Kidney epithelial cell (primary cell): ENCODE results near the gene UTRN. TPM values are rescaled to one million over a fixed set of nuclear protein-coding genes. Genes with fewer than 3 reads are reported as not detected.

Source experiments
- DNase-seq: peaks from one replicate; pipeline ENCODE4 v3.0.0-alpha.2; 2010; ENCODE audit warnings: low read depth
- H3K27me3 ChIP-seq: 2 replicates; pipeline ENCODE4 v1.6.0; 2011; ENCODE audit warnings: low read length; ENCODE audit not compliant: control insufficient read depth, insufficient read depth
- H3K36me3 ChIP-seq: 2 replicates; pipeline ENCODE4 v1.5.1; 2011; ENCODE audit warnings: low read length; ENCODE audit not compliant: control insufficient read depth, insufficient read depth
- H3K4me3 ChIP-seq: 2 replicates; pipeline ENCODE4 v1.5.1; 2011; ENCODE audit warnings: low read depth, mild to moderate bottlenecking, control low read depth, low read length
- CTCF ChIP-seq: IDR thresholded peaks from 2 replicates; pipeline ENCODE4 v1.5.1; 2011; ENCODE audit warnings: mild to moderate bottlenecking, moderate library complexity, low read length, control low read depth, inconsistent platforms; ENCODE audit not compliant: insufficient read depth, poor library complexity, severe bottlenecking
- total RNA-seq: library from RNA; depleted of rRNA; stranded (reverse); fragments of >200 nt; gene quantifications from 2 replicates; pipeline ENCODE4 v1.2.3, GENCODE V29; 2015

The UTRN gene
- total RNA-seq, 1 donor from 2014 or later = 69.1 TPM

GRCh38 chr6:144314562-144314961 is 29.4 kb downstream of the UTRN start:
- H3K36me3 ChIP-seq = no peaks in the 10 kb centered on the region
- no peak for TF ChIP-seq CTCF
- no peak overlapping the region for H3K4me3 ChIP-seq
- no peaks in the 10 kb centered on the region for H3K27me3 ChIP-seq
- no peak for DNase-seq

GRCh38 chr6:144315226-144315980 is 30.3 kb downstream of the UTRN start:
- Histone ChIP-seq H3K4me3 (no peak overlapping the region), H3K36me3 (no peaks in the 10 kb centered on the region), H3K27me3 (no peaks in the 10 kb centered on the region)
- no peak for DNase-seq
- no peak for TF ChIP-seq CTCF

GRCh38 chr6:144315981-144316861 is 31.1 kb downstream of the UTRN start:
- Histone ChIP-seq H3K36me3 (no peaks in the 10 kb centered on the region), H3K27me3 (no peaks in the 10 kb centered on the region), H3K4me3 (no peak overlapping the region)
- TF ChIP-seq CTCF = no peak
- DNase-seq = no peak

GRCh38 chr6:144316862-144317195 is 31.7 kb downstream of the UTRN start:
- no peak overlapping the region for H3K4me3 ChIP-seq

GRCh38 chr6:144317736-144318135 is 32.6 kb downstream of the UTRN start:
- no peak for TF ChIP-seq CTCF
- no peak for DNase-seq

More at GRCh38 chr6:144316862-144317195, 31.7 kb downstream of the UTRN start:
- DNase-seq = no peak
- no peak for TF ChIP-seq CTCF
- H3K27me3 ChIP-seq = no peaks in the 10 kb centered on the region
- no peaks in the 10 kb centered on the region for H3K36me3 ChIP-seq

More at GRCh38 chr6:144317736-144318135, 32.6 kb downstream of the UTRN start:
- Histone ChIP-seq H3K27me3 (no peaks in the 10 kb centered on the region), H3K36me3 (no peaks in the 10 kb centered on the region), H3K4me3 (no peak overlapping the region)
